GM21526 (cell line): ENCODE measurements around the gene CPNE4.
A peak's percentile ranks its signal among the peaks of the same experiment; 100 is the strongest.

Experiments used
- ATAC-seq: cut with Tn5 transposase; IDR thresholded peaks from one replicate; pipeline ENCODE4 v1.9.1; 2021; ENCODE audit warnings: moderate library complexity; ENCODE audit not compliant: unreplicated experiment, low FRiP score

Gene CPNE4

DNA sequence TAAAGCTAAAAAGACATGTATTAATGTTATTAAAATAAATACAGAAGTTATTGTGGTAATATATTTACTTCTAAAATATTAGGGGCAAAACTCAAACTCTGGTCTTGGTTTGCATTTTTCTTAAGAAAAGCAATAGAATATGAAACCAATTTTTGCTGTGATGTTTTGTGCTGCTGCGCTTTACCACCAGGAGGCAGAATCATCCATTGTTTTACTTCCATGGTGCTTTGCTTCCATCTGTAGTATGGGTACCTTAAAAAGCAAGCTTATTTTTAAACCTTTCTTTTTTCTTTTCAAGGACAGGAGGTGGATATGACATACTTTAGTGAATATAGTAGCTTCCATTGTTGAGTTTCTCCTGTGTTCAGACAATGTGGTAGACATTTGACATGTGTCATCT lies 485.5 kb downstream of the CPNE4 start:
- no peak for ATAC-seq

DNA sequence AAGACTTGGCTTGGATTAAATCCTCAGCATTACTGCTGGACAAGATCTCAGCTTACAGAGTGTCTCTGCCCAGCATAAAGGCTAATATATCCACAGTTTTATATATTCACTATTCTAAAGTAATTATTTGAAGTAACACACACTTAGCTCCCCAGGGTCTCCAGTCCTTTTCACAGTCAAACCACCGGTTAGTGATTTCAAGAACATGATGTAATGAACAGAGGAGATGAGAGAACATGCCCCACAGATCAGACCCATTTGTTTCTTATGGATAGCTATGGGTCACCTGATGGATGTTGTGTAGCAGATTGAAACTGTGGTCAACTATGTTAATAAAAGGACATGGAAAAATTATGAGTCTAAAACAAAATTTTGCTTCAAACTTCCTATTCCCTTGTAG lies 487.2 kb downstream of the CPNE4 start:
- ATAC-seq = no peak

GRCh38 chr3:131546441-131546840 lies 488.4 kb downstream of the CPNE4 start:
- ATAC-seq = no peak

DNA sequence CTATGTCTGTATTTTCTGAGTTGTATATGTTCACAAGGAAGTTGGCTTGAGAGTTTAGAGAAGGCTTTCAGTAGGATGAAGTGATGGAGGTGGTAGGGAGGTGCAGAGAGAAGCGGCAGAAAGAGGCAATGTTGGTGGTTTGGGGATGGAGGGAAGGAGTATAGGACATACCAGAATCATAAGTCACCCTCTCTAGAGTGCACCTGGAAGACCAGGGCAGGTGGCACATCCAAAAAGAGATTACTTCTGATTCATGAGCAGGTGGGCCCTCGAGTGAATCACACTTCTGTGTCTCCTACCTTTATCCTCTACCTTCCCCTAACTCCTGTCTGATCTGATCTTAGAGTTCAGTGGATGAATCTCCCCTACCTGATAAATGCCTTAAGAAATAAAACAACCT lies 490.3 kb downstream of the CPNE4 start:
- ATAC-seq = no peak

DNA sequence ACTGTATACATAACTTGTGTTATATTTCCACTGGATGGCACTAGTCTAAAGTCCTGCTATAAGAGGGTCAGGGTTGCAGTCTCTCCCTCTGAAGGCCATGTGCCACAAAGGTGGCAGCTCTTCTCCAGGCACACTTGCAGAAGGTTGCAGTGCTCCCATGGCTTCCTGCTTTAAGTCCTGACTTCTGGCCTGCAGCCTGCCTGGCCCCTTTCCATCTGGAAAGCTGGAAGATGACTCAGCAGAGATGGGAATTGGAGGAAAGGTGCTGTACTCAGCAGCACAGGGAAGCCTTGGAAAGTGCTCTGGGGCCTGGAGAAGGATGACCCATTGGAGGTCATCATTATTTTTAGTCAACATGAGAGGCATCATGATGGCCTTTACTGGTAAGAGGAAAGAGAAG lies 491.1 kb downstream of the CPNE4 start:
- ATAC-seq = no peak

GRCh38 chr3:131541288-131541687 lies 493.5 kb downstream of the CPNE4 start:
- ATAC-seq = no peak

GRCh38 chr3:131540821-131541220 lies 494.0 kb downstream of the CPNE4 start:
- no peak for ATAC-seq

DNA sequence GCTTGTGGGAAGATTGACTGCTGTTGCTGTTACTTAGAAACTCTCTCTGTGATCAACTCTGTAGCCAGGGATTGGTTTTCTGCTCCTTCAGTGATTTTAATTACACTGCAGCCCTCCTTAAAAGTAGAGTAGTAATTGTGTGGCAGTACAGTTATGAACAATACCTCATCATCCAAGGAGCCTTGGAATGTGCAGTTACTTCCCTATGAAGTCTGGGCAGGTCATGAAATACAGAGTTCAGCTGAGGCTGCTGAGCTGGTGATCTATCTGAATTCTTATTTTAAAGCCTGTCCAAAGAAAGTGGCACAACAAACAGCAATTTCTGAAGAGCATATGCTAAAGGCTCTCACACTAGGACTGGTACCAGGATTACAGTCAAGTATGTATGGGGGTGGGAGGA lies 494.7 kb downstream of the CPNE4 start:
- ATAC-seq = no peak

- ATAC-seq = no peak
Observed at GRCh38 chr3:131538968-131539367, 495.8 kb downstream of the CPNE4 start.

DNA sequence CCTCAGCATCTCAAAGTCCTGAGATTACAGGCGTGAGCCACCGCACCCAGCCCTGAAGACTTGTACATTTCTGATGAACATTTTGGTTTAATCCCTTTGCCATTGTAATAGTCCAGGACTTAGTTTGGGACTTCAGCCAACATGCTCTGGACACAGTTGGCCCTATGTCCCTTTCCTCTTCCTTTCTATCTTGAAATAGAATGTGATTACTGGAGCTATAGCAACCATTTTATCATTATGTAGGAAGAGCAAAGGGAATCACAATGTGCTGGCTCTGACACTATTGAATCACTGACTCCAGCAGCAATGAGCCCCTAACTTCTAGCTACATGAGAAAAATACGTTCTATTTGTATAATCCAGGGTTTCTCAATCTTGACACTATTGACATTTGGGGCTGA lies 497.3 kb downstream of the CPNE4 start:
- ATAC-seq = no peak

DNA sequence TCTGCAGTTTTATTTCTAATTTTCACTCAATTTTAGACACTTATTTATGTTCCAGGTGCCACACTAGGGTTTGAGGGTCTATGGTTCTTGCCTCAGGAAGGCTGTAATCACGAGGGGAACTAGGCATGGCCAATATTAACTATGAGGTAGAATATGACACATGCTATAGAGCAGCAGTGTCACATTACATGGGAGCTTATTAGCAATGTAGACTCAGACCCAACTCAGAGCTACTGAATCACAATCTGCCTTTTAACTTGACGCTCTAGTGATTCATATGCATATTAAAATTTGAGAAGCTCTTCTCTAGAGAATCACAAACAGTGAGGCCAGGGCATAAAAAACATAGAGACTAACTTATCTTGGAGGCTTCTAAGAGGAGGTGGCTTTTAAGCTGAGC lies 499.2 kb downstream of the CPNE4 start:
- ATAC-seq = no peak

- ATAC-seq = no peak
Observed at GRCh38 chr3:131535131-131535530, 499.7 kb downstream of the CPNE4 start.

DNA sequence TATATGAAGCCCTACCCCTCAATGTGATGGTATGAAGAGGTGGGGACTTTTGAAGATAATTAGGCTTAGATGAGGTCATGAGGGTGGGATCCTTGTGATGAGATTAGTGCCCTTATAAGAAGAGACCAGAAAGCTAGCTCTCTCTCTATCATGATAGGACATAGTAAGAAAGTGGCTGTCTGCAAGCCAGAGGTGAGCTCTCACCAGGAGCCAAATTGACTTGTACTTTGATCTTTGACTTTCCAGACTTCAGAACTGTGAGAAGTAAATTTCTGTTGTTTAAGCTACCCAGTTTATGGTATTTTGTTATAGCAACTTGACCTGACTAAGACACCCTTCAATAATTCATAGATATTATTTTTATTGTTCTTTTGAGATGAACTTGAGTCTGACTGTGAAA lies 502.2 kb downstream of the CPNE4 start:
- ATAC-seq = no peak

DNA sequence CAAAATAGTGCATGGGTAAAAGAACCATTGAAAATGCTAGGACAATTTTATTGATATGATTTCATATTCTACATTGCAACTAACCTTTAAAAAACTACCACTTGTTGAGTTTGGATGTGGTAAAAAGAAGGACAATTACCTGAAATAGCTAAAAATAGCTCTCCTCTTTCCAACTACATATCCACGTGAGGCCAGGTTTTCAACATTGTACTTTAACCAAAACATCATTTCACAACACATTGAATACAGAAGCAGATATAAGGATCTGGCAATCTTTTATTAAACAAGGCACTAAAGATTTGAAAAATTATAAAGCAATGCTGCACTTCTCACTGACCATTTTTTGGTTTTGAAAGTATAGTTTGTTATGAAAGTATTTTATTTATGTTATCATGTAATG lies 504.0 kb downstream of the CPNE4 start:
- ATAC-seq = no peak

DNA sequence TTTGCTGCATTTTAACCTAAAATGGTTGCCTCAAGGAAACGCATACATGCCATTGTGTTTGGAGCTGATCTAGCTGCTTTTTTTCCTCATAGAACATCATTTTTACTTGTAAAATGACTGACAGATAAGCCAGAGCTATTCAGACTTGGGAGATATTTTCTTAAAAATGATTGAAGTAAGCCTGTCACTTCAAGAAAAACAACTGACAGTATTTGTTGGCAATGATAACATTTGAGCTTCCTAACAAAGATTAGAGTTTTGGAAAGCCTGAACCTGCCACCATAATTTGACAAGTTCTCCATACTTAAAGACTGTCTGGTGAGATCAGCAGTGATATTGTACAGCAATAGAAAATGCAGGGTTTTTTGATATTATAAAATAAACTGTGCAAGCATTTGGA lies 504.4 kb downstream of the CPNE4 start:
- ATAC-seq = no peak

GRCh38 chr3:131526801-131527347 lies 507.9 kb downstream of the CPNE4 start:
- ATAC-seq = no peak

DNA sequence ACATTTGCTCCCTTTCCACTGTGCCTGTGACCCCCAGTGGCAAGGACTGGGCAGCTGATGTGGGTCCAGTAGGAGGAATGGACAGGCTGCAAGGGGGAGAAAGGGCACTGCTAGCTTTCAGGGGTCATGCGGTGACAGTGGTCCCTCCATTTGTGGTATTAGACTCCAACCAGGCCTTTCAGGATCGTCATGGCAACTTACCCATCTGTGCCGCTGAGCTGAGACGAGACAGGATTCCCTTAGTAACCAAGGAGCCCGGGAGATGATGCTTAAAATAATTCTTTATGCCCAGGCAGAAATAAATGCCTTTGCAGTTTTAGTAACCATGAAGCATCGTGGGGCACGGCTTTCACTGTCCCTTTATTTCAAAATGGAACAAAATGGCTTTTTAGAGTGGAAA lies 516.1 kb downstream of the CPNE4 start:
- no peak for ATAC-seq

DNA sequence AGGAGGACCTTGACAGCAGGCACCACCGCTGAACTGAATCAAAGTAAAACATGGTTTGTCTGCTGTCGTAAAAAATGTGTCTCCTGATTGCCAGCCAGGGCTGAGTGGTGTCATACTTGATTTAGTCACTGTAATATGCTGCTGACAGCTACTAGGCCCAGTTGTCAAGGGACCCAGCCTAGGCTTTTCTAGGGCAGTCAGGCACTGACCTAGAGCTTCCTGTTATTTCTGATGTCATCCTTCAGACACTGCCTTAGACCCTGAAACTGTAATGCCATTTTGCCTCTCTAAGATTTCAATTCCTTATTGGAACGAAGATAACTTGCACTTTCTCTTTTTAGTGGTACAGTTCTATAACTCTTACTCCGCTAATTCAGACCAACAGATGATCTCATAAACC lies 529.4 kb downstream of the CPNE4 start:
- no peak for ATAC-seq

- no peak for ATAC-seq
Observed at GRCh38 chr3:131503320-131503635, 531.5 kb downstream of the CPNE4 start.

DNA sequence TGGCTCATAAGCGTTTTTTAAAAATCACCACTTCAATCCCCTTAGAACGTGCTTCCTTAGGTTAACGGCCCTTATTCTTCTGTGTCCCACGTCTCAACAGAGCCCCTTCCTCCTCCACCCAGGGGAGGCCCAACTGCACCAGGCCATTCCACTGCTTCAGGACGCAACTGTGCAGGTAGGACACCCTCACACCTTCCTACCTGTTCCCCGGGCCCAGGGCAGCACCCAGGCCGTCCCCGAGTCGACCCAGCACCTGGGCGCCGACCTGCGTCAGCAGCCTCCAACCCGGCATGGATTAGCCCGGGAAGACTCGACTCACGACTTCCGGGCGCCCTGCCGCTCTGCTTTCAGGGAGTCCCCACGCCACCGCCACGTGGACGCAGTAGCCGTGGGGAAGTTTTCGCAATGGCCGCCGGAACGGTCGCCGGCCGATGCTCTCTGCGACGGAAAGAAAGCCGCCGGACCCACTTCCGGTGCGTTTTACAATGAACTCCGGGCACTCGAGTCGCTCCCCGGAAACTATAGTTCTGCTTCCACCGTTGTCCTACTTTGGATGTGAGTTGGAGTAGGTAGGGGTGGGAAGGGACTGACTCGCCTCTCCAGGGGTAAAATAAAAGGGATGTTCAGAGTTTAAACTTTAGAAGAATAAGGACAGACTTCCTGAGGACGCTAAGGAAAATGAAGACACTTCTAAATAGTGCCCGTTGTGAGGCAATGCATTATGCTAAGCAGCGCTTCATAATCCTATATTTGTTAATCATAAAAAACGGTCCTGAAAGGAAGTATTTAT lies 532.1 kb downstream of the CPNE4 start, which contains the start of gene MRPL3:
TSS of gene MRPL3 (minus strand) at position 442 of the 790 bp plus-strand sequence. CDS start at position 292, 150 bp downstream.
- peak; percentile 91 for ATAC-seq

GRCh38 chr3:131501949-131502348 lies 532.9 kb downstream of the CPNE4 start:
- peak; percentile 8 for ATAC-seq

DNA sequence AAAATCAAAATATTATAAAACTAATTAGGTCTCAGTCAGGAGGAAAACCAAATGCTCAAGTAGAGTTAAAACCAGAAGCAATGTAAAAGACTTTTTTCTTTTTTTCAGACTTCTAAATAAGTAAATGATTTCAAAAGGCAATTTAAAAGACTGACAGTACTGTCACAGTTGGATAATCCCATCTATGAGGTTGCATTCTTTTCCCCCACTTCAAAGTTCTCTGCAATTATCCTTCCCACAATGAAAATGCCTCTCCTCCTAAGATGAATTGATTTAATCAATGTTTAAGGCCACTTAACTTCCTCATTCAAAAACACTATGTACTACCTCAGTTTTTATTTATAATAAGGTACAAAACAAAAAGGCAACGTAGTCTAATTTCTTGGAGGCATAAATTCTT lies 540.1 kb downstream of the CPNE4 start:
- ATAC-seq = no peak

DNA sequence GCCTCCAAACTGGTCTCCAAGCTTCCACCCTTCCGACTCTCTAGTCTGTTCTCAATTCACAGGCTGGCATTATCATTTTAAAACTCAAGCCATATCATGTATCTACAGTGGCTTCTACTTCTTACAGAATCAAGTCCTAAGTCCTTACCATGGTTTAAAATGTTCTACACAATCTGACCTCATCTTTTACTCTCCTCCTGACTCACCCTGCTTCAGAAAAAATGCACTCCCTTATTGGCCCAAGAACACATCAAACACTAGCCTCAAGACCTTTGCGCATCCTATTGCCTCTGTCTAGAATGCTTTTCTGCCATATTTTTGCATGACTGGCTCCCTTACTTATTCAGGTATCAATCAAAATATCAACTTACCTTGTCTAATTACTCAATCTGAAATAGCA lies 543.0 kb downstream of the CPNE4 start:
- no peak for ATAC-seq
